Measurements from ENCODE around the gene CRYL1.

Gene CRYL1

GRCh38 chr13:20472531-20472930, 53.1 kb downstream of the CRYL1 start:
- Histone ChIP-seq H3F3A (ENCODE audit: insufficient read depth, low read length) (peaks cover 8% of the 10 kb centered on the region; the same call in 1 of the 2 replicates), H3K4me1 (ENCODE audit: low read length) (peaks cover 9% of the 10 kb centered on the region), H3K27me3 (replicated peaks; ENCODE audit: insufficient read depth, low read length) (no peaks in the 10 kb centered on the region), H3K9me2 (replicated peaks; ENCODE audit: insufficient read depth, low read length) (no peaks in the 10 kb centered on the region), H3K4me2 (ENCODE audit: low read depth, low read length) (no peak overlapping the region), H3K27ac (ENCODE audit: low read length) (no peak overlapping the region), H3K79me2 (ENCODE audit: low read length) (no peaks in the 10 kb centered on the region), H2AFZ (ENCODE audit: low read length) (no peak overlapping the region), H3K36me3 (replicated peaks; ENCODE audit: insufficient read depth, low read length) (no peaks in the 10 kb centered on the region), H4K20me1 (ENCODE audit: insufficient read depth, low read length) (no peaks in the 10 kb centered on the region), H3K9me3 (replicated peaks; ENCODE audit: insufficient read depth, low read length) (no peaks in the 10 kb centered on the region), H3K4me3 (ENCODE audit: low read length) (no peak overlapping the region), H3K9ac (ENCODE audit: low read length) (no peak overlapping the region)
- TF ChIP-seq CTCF (IDR thresholded peaks at IDR 0.05; ENCODE audit: low read length), result no peak
- no peak for TF ChIP-seq EZH2phosphoT487 (IDR thresholded peaks at IDR 0.05; ENCODE audit: low read length)
- TF ChIP-seq EZH2 (optimal IDR thresholded peaks at IDR 0.05; ENCODE audit: low read depth, low read length), result no peak
- no peak for DNase-seq

DNA sequence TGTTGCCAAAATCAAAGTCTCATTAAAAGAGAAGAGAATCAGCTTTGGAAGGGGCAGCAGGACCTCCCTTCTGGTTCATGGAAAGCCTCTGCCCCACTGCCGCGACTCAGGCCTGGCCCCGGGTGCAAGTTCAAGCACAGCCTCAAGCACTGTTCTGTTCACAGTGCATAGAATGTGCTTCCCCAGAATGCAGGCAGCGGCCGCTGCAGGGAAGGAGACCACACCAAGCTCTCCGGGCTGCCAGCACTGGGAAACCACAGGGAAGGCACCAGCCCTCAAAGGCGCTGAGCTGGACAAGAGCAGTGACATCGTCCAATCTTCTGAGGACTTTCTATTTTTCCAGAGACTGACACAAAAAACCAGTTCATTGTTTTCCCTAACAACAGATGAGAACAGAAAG, 55.5 kb downstream of the CRYL1 start:
- no peak for DNase-seq
- Histone ChIP-seq H3K9me2 (replicated peaks; ENCODE audit: insufficient read depth, low read length) (no peaks in the 10 kb centered on the region), H3K27me3 (replicated peaks; ENCODE audit: insufficient read depth, low read length) (no peaks in the 10 kb centered on the region), H3K27ac (ENCODE audit: low read length) (no peak overlapping the region), H3K4me3 (ENCODE audit: low read length) (no peak overlapping the region), H3K36me3 (replicated peaks; ENCODE audit: insufficient read depth, low read length) (no peaks in the 10 kb centered on the region), H4K20me1 (ENCODE audit: insufficient read depth, low read length) (no peaks in the 10 kb centered on the region), H3K79me2 (ENCODE audit: low read length) (no peaks in the 10 kb centered on the region), H3K9ac (ENCODE audit: low read length) (no peak overlapping the region), H3K9me3 (replicated peaks; ENCODE audit: insufficient read depth, low read length) (no peaks in the 10 kb centered on the region), H3K4me2 (ENCODE audit: low read depth, low read length) (no peak overlapping the region), H2AFZ (ENCODE audit: low read length) (no peak overlapping the region), H3K4me1 (ENCODE audit: low read length) (peaks cover 4% of the 10 kb centered on the region), H3F3A (ENCODE audit: insufficient read depth, low read length) (no peaks in the 10 kb centered on the region)
- no peak for TF ChIP-seq EZH2 (optimal IDR thresholded peaks at IDR 0.05; ENCODE audit: low read depth, low read length)
- no peak for TF ChIP-seq CTCF (IDR thresholded peaks at IDR 0.05; ENCODE audit: low read length)
- no peak for TF ChIP-seq EZH2phosphoT487 (IDR thresholded peaks at IDR 0.05; ENCODE audit: low read length)

DNA sequence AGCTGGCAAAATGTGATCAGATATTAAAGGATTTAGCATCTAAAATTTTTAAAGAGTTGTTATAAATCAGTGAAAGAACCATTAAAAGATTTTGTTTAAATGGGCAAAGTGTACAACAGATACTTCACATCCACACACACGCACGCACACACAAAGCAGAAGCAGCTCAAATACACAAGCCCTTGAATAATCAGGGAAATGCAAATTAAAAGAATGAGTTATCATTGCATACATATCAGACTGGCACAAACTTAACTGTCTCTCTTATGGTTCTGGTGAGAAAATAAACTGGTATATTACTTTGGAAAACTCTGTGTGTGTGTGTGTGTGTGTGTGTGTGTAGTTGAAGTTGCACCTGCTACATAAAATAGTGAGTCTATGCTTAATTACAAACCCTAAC, 59.3 kb downstream of the CRYL1 start:
- Histone ChIP-seq H4K20me1 (ENCODE audit: insufficient read depth, low read length) (no peaks in the 10 kb centered on the region), H3K4me3 (ENCODE audit: low read length) (no peak overlapping the region), H3K27me3 (replicated peaks; ENCODE audit: insufficient read depth, low read length) (no peaks in the 10 kb centered on the region), H3K79me2 (ENCODE audit: low read length) (no peaks in the 10 kb centered on the region), H3F3A (ENCODE audit: insufficient read depth, low read length) (no peaks in the 10 kb centered on the region), H2AFZ (ENCODE audit: low read length) (no peak overlapping the region), H3K9me3 (replicated peaks; ENCODE audit: insufficient read depth, low read length) (no peaks in the 10 kb centered on the region), H3K4me2 (ENCODE audit: low read depth, low read length) (no peak overlapping the region), H3K27ac (ENCODE audit: low read length) (no peak overlapping the region), H3K9me2 (replicated peaks; ENCODE audit: insufficient read depth, low read length) (no peaks in the 10 kb centered on the region), H3K4me1 (ENCODE audit: low read length) (no peaks in the 10 kb centered on the region), H3K36me3 (replicated peaks; ENCODE audit: insufficient read depth, low read length) (no peaks in the 10 kb centered on the region), H3K9ac (ENCODE audit: low read length) (no peak overlapping the region)
- TF ChIP-seq CTCF (IDR thresholded peaks at IDR 0.05; ENCODE audit: low read length) (no peak), EZH2phosphoT487 (IDR thresholded peaks at IDR 0.05; ENCODE audit: low read length) (no peak), EZH2 (optimal IDR thresholded peaks at IDR 0.05; ENCODE audit: low read depth, low read length) (no peak)
- no peak for DNase-seq

Data from MM.1S (cell line).